ENCODE data around the gene ORM2.
"Not testable (repeated sequence)": the region's sequence is repeated elsewhere in the genome, so short reads cannot be mapped to it uniquely, and the experiment has no call there.

ORM2 gene

DNA sequence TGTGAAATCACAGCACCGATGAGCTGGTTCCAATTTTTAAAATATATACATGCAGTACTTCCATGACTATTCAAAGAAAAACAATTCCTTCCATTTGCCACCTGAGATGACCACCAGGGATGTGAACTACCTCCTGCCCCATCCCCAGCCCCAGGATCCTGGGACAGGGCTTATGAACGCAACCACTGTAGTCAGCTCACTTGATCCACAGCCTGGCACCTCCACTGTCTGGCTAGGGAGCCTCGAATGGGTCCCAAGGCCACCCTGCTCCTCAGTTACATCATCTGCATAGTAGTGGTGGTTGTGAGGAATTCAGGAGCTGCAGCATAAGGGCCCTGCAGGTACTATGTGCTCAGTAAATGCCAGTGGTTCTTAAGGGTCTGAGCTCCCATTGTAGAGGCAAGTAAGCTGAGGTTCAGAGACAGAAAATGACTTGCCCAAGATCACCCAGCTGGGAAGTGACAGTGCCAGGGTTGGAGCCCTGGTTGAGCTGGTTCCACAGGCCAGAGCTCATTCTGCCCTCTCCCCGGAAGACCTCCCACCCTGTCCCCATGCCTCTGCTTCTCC, 2.9 kb downstream of the ORM2 start:
- not testable (repeated sequence) for DNase-seq (ENCODE audit: low spot score)

DNA sequence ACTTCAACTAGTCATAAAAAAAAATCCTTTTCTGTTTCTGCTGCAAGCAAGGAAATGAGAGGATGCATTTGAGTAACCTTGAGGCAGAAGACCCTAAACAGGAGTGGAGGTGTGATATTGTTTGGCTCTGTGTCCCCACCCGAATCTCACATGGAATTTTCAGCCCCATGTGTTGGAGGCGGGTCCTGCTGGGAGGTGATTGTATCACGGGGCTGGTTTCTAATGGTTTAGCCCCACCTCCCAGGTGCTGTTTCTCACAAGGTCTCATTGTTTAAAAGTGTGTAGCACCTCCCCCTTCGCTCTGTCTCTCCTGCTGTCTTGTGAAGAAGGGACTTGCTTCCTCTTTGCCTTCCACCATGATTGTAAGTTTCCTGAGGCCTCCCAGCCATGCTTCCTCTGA, 4.0 kb downstream of the ORM2 start:
- DNase-seq (ENCODE audit: low spot score): not testable (repeated sequence)

DNA sequence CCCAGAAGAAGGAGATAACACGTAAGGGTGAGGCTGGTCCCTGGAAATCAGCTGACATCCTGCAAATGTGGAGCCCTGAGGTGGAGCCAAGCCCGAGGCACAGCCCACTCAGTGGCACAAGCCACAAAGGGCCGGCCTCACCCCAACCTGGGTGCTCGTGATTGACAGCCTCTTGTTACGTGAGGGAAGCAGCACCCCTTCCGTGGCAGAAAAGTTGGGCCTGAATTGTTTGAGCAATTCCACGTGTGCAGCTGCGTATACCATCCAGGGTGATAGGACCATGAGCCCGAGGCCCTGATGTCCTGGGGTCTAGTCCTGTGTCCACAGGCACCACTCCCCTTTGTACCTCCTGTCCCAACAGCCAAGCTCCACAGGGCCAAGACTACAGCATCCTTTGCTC, 4.8 kb downstream of the ORM2 start:
- DNase-seq (ENCODE audit: low spot score): no peak

DNA sequence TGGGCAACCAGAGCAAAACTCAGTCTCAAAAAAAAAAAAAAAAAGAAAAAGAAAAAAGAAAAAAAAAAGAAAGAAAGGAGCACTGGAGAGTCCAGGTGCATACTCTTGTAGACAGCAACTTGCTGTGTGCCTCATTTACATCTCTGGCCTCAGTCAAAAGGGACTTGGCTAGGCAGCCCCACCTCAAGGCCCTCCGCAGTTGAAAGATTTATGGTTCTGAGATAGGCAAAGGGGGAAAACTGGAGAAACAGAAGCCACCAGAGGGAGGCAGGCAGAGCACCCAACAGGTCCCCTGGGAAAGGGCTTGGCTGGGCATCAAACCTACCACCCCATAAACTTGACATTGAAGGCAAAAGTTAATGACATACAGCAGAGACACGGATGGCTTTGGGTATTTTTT, 6.1 kb downstream of the ORM2 start:
- DNase-seq (ENCODE audit: low spot score): no peak

DNA sequence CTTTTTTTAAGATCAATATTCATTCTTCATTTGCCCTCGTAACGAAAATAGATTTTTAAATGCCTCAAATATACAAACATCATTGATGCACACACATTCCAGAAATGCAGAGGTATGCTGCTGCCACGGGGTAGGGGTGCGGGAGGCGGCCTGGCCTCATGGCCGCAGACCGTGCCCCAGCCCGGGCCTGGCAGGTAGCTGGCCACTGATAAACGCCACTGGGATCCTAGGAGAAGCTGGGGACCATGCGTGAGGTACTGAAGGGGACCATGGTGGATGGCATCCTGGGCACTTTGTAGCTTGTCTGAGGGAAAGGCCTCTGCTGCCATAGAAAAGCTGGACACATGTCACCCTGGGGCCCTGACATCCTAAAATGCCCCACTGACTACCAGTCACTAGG, 6.5 kb downstream of the ORM2 start:
- DNase-seq (ENCODE audit: low spot score): no peak

DNA sequence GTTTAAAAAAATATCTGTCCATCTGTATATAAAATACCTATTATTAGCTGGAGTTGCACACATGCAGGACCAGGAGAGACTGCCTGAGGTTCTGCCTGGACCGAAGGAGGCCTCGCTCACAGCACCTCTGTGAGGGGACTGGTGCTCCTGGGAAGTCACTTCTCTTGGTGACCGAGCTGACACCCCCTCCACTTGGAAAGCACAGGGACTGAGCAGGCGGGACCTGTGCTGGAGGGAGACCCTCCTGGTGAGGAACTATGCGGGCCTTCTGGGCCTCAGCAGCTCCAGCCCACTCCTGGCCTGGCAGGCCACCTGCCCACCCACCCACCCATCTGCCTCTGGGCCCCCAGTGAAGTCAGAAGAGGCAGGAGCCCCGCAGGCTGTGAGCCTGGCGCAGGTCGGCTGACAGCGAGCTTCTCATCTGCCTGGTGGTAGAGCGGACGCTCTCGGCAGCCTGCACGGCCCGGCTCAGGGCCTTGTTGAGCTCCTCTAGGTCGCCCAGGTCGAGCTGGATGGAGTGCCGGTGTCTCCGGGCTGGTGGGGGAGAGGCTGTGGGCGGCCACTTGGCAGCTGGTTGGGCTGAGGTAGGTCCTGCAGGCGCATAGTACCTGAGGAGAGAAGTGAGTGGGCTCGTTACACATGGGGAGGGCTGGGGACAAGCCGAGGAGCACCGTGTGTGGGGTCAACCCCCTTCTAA, 7.2 kb downstream of the ORM2 start:
- DNase-seq (ENCODE audit: low spot score): no peak

DNA sequence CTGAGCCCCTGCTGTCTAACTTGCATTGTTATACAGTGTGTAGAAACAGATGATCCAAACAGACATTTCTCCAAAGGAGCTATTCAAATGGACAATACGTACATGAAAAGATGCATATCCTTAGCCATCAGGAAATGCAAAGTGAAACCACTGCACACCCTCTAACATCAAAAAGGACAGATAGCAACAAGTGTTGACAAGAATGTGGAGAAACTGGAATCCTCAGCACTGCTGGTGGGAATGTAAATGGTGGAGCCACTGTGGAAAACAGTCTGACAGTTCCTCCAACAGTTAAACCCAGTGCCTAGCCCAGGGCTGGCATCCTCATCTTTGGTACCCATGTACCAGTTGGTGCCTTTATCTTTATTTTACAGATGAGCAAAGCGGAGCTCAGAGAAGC, 8.5 kb downstream of the ORM2 start:
- DNase-seq (ENCODE audit: low spot score): no peak

DNA sequence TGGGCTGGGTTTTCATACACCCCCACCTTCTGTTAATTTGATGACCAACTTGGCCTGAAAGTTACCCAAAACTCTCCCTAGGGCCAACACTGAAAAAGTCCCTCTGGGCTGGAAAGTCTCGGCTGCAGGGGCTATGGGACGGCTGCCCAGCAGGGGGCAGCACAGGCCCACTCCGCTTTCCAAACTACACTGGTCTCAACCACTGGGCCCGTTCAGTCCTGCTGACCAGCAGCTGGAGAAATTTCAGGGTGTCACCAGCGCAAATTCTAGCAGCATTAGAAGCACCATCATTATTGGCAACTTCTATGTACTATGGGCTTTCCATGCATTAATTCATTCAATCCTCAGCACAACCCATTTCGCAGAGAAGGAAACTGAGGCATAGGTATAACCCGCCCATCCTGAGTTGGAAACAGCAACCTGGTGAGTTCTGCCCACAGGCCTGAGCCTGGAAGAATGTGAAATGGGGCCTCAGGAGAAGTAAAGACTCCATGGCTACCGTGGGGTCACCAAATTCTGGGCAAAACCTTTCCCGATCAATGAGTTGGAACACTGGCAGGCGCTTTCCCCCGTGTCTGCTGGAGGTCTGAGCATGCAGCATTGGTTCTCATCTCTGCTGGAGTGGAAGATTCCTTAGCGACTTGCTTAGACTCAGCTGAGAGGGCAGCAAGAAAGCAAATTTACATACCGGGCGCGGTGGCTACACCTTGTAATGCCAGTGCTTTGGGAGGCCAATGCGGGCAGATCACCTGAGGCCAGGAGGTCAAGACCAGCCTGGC, 9.7 kb downstream of the ORM2 start:
- no peak for DNase-seq (ENCODE audit: low spot score)

DNA sequence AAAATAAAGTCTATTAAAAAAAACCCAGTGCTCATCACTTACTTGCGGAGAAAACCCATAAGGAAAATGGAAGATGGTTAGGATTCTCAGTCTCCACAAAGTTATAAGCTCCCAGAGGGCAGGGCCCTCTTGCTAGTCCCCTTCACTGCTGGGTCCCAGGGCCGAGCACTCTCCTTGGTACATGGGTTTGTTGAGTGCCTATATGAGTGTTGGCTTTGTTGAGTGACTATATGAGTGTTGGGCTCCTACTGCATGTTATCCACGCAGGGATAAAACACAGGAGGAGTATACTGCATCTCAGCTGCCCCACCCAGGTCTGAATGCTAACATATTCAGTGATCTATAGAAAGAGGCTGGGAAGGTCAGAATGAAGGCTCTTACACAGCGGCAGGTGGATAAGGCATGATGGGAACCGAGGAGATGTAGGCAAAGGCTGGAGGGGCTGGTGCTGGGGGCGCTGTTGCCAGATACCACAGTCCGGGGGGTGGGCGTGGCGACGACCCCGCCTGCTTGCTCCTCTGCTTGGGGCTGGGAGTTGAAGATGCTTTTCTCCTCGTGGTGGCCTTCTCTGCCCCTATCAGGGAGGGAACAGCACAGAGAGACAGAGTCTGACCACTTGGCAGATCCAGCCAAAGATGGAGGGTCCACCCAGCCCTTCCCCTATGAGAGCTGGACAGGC, 11.6 kb downstream of the ORM2 start:
- no peak for DNase-seq (ENCODE audit: low spot score)

DNA sequence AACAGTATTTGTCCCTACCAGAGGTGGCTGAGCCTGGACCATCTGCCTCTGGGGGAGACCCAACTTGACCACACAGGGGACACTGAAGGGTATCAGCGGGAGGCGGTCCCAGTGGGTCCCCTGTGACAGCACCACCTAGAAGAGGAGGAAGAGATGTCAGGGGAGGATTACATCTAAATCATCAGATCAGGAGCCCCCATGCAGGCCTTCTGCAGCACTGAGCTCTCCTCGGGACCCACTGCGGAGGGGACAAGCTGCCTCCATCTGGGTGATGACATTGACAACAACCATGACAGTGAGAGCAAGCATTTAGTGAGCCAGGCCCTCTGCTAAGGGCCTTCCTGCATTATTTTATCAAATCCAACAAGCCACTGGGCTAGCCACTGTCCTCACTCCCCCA, 12.3 kb downstream of the ORM2 start:
- no peak for DNase-seq (ENCODE audit: low spot score)

DNA sequence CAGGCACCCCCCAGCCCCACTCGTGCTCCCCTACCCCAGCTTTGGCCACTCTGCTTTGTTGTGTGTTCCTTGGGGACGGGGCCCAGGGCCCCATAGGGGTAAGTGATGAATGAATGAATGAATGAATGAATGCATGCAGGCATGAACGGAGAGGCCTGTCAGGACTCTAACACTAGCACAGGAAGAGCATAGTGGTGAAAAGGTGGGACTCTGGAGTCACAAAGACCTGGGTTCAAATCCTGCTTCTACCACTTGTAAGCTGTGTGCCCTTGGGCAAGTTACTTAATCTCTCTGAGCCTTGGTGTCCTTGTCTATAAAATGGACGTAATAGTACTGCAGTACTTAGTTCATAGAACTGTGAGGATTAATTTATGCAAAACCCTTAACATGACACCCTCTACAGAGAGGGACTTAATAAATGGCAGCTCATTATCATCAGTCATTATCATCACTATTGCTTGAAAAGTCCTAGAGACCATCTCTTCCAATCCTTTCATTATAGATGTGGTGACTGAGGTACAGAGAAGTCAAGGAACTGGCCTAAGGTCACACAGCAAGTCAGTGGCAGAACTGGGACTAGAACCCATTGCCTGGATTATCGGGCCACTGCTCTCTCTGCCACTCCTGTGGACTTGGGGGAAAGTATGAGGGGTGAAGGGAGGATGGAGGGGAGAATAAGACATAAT, 13.2 kb downstream of the ORM2 start:
- DNase-seq (ENCODE audit: low spot score): no peak

DNA sequence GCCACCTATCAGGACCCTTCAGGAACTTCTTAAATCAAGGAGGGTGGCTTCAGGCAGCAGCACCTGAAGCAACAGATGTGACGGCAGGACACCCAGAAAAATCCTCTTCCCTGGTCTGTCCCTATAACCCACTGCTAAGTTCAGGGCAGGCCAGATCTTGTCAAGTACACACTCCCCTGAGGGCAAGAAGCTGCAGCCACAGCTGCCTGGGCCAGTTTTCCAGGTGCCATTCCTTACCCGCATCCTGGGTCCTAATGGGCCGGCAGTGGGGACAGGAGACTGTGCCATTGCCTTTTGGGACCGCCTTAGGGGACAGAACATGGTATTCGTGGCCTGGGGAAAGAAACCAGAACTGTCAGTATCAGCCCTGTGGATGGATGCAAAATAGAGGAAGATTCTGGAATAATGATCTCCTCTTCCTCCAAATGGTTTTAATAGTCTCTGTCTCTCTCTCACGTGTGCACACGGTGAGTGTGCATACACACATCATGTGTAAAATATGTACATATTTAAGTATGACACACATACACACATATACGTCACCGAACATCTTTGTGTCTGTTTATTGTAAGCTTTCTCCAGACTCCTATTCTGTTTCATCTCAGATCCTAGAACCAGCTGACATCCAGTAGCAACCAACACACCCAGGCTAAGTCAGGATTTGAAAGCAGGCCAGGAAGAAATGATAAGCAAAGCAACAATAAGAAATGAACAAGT, 14.0 kb downstream of the ORM2 start:
- no peak for DNase-seq (ENCODE audit: low spot score)

DNA sequence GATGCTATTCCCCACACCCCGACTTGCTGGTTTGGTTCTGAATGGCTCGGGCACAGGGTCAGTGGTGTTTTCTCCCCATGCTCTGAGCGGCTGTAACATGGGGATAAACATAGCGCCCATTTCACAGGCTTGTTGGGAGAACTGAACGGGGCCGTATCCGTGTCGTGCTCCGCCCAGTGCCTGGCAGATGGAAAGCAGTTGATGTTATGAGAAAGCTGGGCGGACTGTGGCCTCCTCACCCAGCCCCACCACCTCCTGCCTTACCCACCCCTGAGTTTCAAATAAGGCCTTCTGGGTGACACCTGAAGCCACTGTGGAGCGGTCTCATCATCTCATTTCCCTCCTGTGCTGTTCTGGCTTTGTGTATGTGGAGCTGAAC, 14.5 kb downstream of the ORM2 start:
- no peak for DNase-seq (ENCODE audit: low spot score)

DNA sequence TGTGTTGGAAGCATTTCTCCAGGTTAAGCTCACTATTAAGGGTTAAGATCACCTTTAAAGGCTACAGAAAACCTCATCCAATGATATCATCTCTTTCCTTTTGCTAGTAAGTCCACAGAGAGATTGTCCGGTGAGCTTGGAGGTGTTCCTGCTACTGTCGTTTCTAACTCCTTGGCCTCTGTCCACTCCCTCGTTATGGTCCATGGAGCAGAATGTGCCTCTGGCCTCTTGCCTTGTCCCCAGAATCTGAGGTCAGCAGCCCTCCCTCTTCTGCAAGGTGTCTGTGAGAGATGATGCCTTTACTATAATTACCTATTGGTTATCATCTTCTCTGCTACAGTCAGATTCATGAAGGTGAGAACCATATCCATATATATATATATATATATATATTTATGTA, 15.0 kb downstream of the ORM2 start:
- no peak for DNase-seq (ENCODE audit: low spot score)

DNA sequence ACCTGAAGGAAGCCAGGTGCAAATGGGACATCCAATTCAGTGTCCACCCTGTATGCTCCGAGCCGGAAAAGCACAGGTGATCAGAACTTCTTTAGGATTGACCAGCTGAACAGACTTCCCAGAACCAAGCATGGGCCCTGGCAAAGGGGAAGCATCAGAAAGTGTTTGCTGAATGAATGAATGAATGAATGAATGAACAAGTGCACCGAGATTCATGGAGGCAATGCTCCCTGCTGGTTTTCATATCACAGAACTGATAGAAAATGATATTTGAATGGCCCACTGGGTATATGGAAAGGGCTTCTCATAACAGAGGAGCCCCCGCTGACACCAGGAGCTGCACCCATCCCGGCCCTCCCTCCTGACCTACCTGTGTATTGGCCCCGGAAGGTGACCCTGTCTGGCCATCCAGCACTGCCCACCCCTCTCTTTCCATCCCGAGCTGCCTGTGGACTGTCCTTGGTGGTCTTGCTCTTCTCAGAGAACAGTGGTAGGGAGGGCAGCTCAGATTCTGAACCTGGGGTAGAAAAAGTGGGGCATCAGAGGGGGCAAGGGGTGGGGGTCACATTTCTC, 15.9 kb downstream of the ORM2 start:
- DNase-seq (ENCODE audit: low spot score): no peak

DNA sequence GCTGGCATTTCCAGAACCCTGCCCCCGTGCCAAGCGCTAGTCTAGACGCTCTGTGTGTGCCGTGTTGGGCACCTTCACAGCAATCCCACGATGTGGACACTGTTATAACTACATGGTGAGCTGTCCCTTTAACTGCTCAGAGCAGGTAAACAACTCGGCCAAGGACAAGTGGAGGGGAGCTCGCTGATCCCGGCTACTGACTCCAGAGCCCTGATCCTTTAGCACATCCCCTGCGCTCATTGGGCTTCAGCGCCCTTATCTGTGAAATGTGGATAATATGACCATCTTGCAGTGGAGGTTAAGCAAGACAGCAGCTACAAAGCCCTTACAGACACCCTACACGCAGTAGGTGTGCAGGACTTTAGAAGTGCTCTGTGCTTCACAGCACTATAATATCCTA, 16.5 kb downstream of the ORM2 start:
- no peak for DNase-seq (ENCODE audit: low spot score)

DNA sequence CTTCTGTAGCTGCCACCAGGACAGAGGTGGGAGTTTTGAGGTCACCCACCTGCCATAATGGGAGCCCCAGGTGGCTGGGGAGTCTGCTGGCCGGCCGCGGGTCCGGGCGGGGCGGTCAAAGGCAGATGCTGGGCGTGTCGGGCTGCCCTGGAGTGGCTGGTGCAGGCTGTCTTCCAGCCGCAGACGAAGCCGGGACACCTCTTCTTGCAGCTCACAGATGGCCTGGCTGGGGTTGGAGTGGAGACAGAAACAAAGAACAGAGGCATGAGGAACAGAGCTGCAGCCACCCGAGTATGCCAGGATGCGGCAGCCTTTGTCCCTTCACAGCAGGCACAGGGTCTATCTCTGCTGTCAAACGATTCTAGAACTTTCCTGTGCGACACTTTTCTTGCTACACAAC, 18.0 kb downstream of the ORM2 start:
- DNase-seq (ENCODE audit: low spot score): no peak

DNA sequence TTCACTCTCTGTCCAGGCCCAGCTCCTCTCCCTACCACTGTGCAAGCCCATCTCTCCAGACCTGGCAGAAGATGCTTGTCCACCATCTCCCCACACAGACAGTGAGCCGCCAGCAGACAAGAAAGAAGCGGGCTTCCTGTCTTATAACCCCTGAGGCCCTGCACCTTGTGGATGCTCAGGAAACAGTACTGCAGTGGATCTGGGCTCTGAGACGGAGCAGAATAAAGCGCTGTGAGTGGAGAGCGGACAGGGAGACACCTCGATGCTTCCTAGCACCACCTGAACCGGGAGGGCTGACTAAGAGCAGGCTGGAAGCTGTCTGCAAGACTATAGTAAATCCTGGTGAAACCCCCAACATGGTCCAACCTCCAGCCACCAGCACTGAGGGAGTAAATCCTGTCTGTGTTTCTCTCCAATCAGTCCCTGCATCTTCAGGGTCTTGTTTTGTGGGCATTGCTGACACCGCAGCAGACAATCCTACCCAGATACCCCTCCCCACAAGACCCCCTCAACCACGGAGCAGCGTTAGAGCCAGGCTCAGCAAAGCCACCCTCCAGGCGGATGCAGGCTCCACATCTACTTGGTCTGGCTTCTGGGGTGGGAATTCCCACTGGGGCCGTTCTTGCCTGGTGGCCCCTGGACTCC, 18.7 kb downstream of the ORM2 start:
- DNase-seq (ENCODE audit: low spot score): no peak

DNA sequence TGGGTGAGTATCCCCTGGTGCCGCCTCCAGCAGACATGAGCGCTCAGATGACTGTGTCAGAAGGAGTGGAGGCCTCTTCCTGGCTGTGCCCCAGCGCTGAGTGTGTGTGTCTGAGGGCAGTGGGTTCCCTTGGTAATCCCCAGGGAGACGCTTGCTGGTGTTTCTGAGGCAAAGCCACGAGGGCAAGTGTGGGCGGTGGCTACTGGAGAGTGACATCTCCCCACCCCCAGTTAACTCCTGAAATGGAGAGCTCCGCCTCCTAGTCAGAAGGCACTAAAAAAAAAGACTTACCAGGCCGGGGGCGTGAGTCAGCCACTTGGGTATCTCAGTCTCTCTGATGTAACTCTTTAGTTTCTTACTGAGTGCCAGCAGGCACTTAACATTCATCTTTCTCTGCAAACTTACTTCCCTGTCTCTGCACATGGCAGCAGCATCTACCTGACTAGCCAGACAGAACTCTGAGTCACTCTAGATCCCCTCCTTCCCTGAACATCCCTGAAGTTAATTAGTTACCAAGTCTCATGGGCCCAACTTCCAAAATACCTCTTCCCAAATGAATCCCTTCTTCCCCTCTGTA, 19.3 kb downstream of the ORM2 start:
- DNase-seq (ENCODE audit: low spot score): no peak

DNA sequence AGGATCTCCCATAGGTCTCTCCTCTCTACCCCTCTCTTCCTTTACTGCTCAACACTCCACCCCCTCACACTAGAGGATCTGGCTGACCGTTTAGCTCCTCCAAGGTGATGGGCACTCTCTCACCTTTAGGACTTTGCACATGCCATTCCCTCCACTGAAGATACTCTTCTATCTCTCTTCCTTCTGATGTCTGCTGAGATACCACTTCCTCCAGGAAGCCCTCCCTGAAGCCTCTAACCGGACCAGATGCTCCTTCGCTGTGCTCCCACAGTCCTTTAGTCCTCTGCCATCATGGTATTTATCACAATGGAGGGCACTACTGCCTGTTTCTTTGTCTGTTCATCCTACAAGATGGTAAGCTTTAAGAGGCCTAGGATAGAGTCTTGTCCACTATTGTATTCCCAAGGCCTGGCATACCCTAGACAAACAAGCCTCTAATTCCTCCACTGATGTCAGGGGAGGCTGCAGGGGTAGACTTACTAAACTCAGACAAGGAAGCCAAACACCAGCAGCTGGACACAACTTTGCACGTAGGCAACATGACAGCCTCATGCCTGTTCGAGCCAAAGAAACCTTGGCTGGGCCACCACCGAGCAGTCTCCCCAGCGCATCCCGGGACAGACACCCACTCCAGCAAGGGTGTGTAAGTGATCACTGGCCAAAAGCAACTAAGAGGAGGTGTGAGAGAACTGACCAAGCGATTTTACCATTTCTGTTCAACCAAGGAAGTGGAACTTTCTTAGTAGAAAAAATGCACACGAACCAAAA, 20.2 kb downstream of the ORM2 start:
- no peak for DNase-seq (ENCODE audit: low spot score)

All from hematopoietic multipotent progenitor cell treated with erythropoietin and hydrocortisone succinate and interleukin-3 and kit ligand, for 17 days (in vitro differentiated cells).